Activated CD8-positive, alpha-beta T cell treated with anti-CD3 and anti-CD28 coated beads, Interleukin-2, amount 10 ng/mL, durations not matched to agents 7 days and 5 days (primary cell): ENCODE results near the gene RSL24D1. TPM values are rescaled to one million over a fixed set of nuclear protein-coding genes. Genes with fewer than 3 reads are reported as not detected.
A peak's percentile ranks its signal among the peaks of the same experiment; 100 is the strongest.

Experiments used
- ATAC-seq: fragments of 150-1000 bp; cut with Tn5 transposase; one replicate; pipeline ENCODE4 v1.10.0; 2021; ENCODE audit warnings: moderate library complexity
- CTCF ChIA-PET: fragments of 350-600 bp; sonication (Branson Sonifier 250); formaldehyde crosslinking; loops from one replicate; lab custom pipeline; 2021; ENCODE audit warnings: antibody characterized with exemption; lab: Charles Lee
- POLR2A ChIA-PET: fragments of 350-600 bp; sonication (Branson Sonifier 250); formaldehyde crosslinking; loops from one replicate; lab custom pipeline; 2021; ENCODE audit warnings: antibody characterized with exemption; lab: Charles Lee
- DNase-seq: peaks from one replicate; pipeline ENCODE4 v3.0.0-alpha.2; 2020
- H3K27ac Mint-ChIP-seq: one replicate; pipeline ENCODE4 v1.8.0; 2021; ENCODE audit warnings: mild to moderate bottlenecking, mixed read lengths
- H3K27me3 Mint-ChIP-seq: one replicate; pipeline ENCODE4 v1.8.0; 2021; ENCODE audit warnings: low read depth, mixed read lengths
- H3K36me3 Mint-ChIP-seq: one replicate; pipeline ENCODE4 v1.8.0; 2021; ENCODE audit warnings: low read depth, mixed read lengths
- H3K4me1 Mint-ChIP-seq: one replicate; pipeline ENCODE4 v1.8.0; 2021; ENCODE audit warnings: low read depth, mixed read lengths
- H3K4me3 Mint-ChIP-seq: one replicate; pipeline ENCODE4 v1.8.0; 2021; ENCODE audit warnings: mild to moderate bottlenecking, mixed read lengths
- H3K9me3 Mint-ChIP-seq: one replicate; pipeline ENCODE4 v1.8.0; 2022; ENCODE audit warnings: mixed read lengths; ENCODE audit not compliant: insufficient read depth
- total RNA-seq, 2 experiments: library from RNA; stranded (reverse); gene quantifications; one replicate each; pipeline ENCODE4 v1.2.3, GENCODE V29; 2021

RSL24D1 gene
- total RNA-seq: 10 to 100 TPM; 79.6 to 85.2 TPM

- Mint-ChIP-seq H3K27ac (no peak within 1 kb of the TSS), H3K36me3 (peaks cover 30% of the 10 kb centered on the region), H3K4me1 (peaks cover 15% of the 10 kb centered on the region), H3K27me3 (no peaks in the 10 kb centered on the region), H3K4me3 (no peak within 1 kb of the TSS), H3K9me3 (peaks cover 10% of the 10 kb centered on the region)
- CTCF ChIA-PET: interaction anchor here (0.7 to 2.2 kb wide), 15 partner anchors 9 to 239 kb away, joined by 3 to 12 read pairs (median 4); partner anchors contain the start of genes CCPG1 and PIERCE2
- POLR2A ChIA-PET: interaction anchor here (0.6 to 2.4 kb wide), 11 partner anchors 11 to 1920 kb away, joined by 3 to 17 read pairs (median 7); partner anchors contain the start of genes CCPG1, PIERCE2, PIGB and PIGBOS1
- ATAC-seq (peak; percentile 98), DNase-seq (peak; percentile 98)
These were observed at the start of gene RSL24D1 for GRCh38 chr15:55196458-55197361. RSL24D1 (minus strand) TSS chr15:55196941; CDS start chr15:55196890, 51 bp downstream.

- peak overlapping the region; percentile 2 for H3K27ac Mint-ChIP-seq
- H3K4me1 Mint-ChIP-seq: peaks cover 69% of the 10 kb centered on the region
- H3K27me3 Mint-ChIP-seq: no peaks in the 10 kb centered on the region
- no peak overlapping the region for H3K4me3 Mint-ChIP-seq
- DNase-seq (no peak), ATAC-seq (peak; percentile 44)
- H3K36me3 Mint-ChIP-seq: peaks cover 61% of the 10 kb centered on the region
- ChIA-PET POLR2A (no interaction called here), CTCF (interaction anchor here (1.0 kb wide), 1 partner anchor 10 kb away, joined by 3 read pairs; no protein-coding TSS in a partner anchor)
- no peaks in the 10 kb centered on the region for H3K9me3 Mint-ChIP-seq
These were observed 48.3 kb upstream of the RSL24D1 start for GRCh38 chr15:55245059-55245458.

- Mint-ChIP-seq H3K4me1 (peaks cover 72% of the 10 kb centered on the region), H3K9me3 (no peaks in the 10 kb centered on the region), H3K36me3 (peaks cover 58% of the 10 kb centered on the region), H3K4me3 (no peak overlapping the region), H3K27me3 (no peaks in the 10 kb centered on the region), H3K27ac (peak overlapping the region; percentile 31)
- no peak for ATAC-seq
- DNase-seq: no peak
- POLR2A ChIA-PET: no interaction called here
- CTCF ChIA-PET: interaction anchor here (1.4 kb wide), 1 partner anchor 15 kb away, joined by 3 read pairs; no protein-coding TSS in a partner anchor
These were observed 45.1 kb upstream of the RSL24D1 start for GRCh38 chr15:55241891-55242290.

GRCh38 chr15:55241186-55241585 is 44.4 kb upstream of the RSL24D1 start:
- ChIA-PET CTCF (interaction anchor here (1.2 to 2.2 kb wide), 4 partner anchors 9 to 36 kb away, joined by 3 to 11 read pairs (median 6); no protein-coding TSS in a partner anchor), POLR2A (no interaction called here)
- Mint-ChIP-seq H3K27ac (peak overlapping the region; percentile 48), H3K36me3 (peaks cover 57% of the 10 kb centered on the region), H3K27me3 (no peaks in the 10 kb centered on the region), H3K4me3 (no peak overlapping the region), H3K9me3 (no peaks in the 10 kb centered on the region), H3K4me1 (peaks cover 70% of the 10 kb centered on the region)
- ATAC-seq (no peak), DNase-seq (no peak)

GRCh38 chr15:55240125-55240760 is 43.5 kb upstream of the RSL24D1 start:
- no peak overlapping the region for H3K4me3 Mint-ChIP-seq
- H3K27me3 Mint-ChIP-seq: no peaks in the 10 kb centered on the region
- no peaks in the 10 kb centered on the region for H3K9me3 Mint-ChIP-seq
- peak overlapping the region; percentile 77 for H3K27ac Mint-ChIP-seq
- ChIA-PET CTCF (interaction anchor here (1.2 to 2.2 kb wide), 4 partner anchors 10 to 37 kb away, joined by 3 to 11 read pairs (median 6); no protein-coding TSS in a partner anchor), POLR2A (interaction anchor here (0.9 kb wide), 1 partner anchor 27 kb away, joined by 3 read pairs; no protein-coding TSS in a partner anchor)
- ATAC-seq: peak; percentile 47
- peaks cover 76% of the 10 kb centered on the region for H3K4me1 Mint-ChIP-seq
- no peak for DNase-seq
- peaks cover 62% of the 10 kb centered on the region for H3K36me3 Mint-ChIP-seq

- no peaks in the 10 kb centered on the region for H3K9me3 Mint-ChIP-seq
- no peak overlapping the region for H3K4me3 Mint-ChIP-seq
These were observed 42.8 kb upstream of the RSL24D1 start for GRCh38 chr15:55239440-55240124.

GRCh38 chr15:55238877-55239276 is 42.1 kb upstream of the RSL24D1 start:
- ChIA-PET CTCF (interaction anchor here (0.9 to 2.4 kb wide), 4 partner anchors 10 to 22 kb away, joined by 3 to 7 read pairs (median 4); no protein-coding TSS in a partner anchor), POLR2A (interaction anchor here (2.2 kb wide), 1 partner anchor 28 kb away, joined by 8 read pairs; no protein-coding TSS in a partner anchor)
- no peak for ATAC-seq
- Mint-ChIP-seq H3K4me1 (peaks cover 71% of the 10 kb centered on the region), H3K36me3 (peaks cover 65% of the 10 kb centered on the region), H3K27ac (peak overlapping the region; percentile 31), H3K9me3 (no peaks in the 10 kb centered on the region), H3K27me3 (no peaks in the 10 kb centered on the region), H3K4me3 (no peak overlapping the region)
- no peak for DNase-seq

More at GRCh38 chr15:55239440-55240124, 42.8 kb upstream of the RSL24D1 start:
- no peak for ATAC-seq
- DNase-seq: no peak
- Mint-ChIP-seq H3K4me1 (peaks cover 70% of the 10 kb centered on the region), H3K27me3 (no peaks in the 10 kb centered on the region), H3K36me3 (peaks cover 59% of the 10 kb centered on the region), H3K27ac (peak overlapping the region; percentile 29)
- ChIA-PET CTCF (interaction anchor here (1.3 to 2.4 kb wide), 5 partner anchors 9 to 23 kb away, joined by 3 to 11 read pairs (median 7); no protein-coding TSS in a partner anchor), POLR2A (interaction anchor here (0.5 to 2.2 kb wide), 3 partner anchors 28 to 92 kb away, joined by 3 to 8 read pairs (median 3); no protein-coding TSS in a partner anchor)

GRCh38 chr15:55237219-55238130 is 40.7 kb upstream of the RSL24D1 start:
- Mint-ChIP-seq H3K4me1 (peaks cover 60% of the 10 kb centered on the region), H3K9me3 (no peaks in the 10 kb centered on the region), H3K27me3 (no peaks in the 10 kb centered on the region), H3K27ac (peak overlapping the region; percentile 31), H3K36me3 (peaks cover 64% of the 10 kb centered on the region), H3K4me3 (no peak overlapping the region)
- DNase-seq: no peak
- POLR2A ChIA-PET: interaction anchor here (2.2 kb wide), 1 partner anchor 30 kb away, joined by 8 read pairs; no protein-coding TSS in a partner anchor
- CTCF ChIA-PET: interaction anchor here (1.2 to 2.4 kb wide), 2 partner anchors 13 to 53 kb away, joined by 4 to 7 read pairs; no protein-coding TSS in a partner anchor
- peak; percentile 41 for ATAC-seq

GRCh38 chr15:55235546-55236036 is 38.9 kb upstream of the RSL24D1 start:
- DNase-seq: no peak
- ChIA-PET CTCF (interaction anchor here (0.7 to 1.2 kb wide), 2 partner anchors 8 to 10 kb away, joined by 3 to 4 read pairs; no protein-coding TSS in a partner anchor), POLR2A (no interaction called here)
- ATAC-seq: no peak
- no peaks in the 10 kb centered on the region for H3K9me3 Mint-ChIP-seq
- H3K27me3 Mint-ChIP-seq: no peaks in the 10 kb centered on the region
- H3K4me1 Mint-ChIP-seq: peaks cover 64% of the 10 kb centered on the region
- H3K36me3 Mint-ChIP-seq: peaks cover 76% of the 10 kb centered on the region
- H3K27ac Mint-ChIP-seq: no peak overlapping the region
- H3K4me3 Mint-ChIP-seq: no peak overlapping the region

GRCh38 chr15:55234800-55235104 is 38.0 kb upstream of the RSL24D1 start:
- POLR2A ChIA-PET: no interaction called here
- Mint-ChIP-seq H3K9me3 (no peaks in the 10 kb centered on the region), H3K36me3 (peaks cover 77% of the 10 kb centered on the region), H3K4me3 (no peak overlapping the region), H3K27ac (no peak overlapping the region), H3K4me1 (peaks cover 62% of the 10 kb centered on the region), H3K27me3 (no peaks in the 10 kb centered on the region)
- CTCF ChIA-PET: no interaction called here
- DNase-seq: no peak
- no peak for ATAC-seq
